Islet precursor cell (in vitro differentiated cells): Measurements from ENCODE around the gene GPX2.

ENCODE experiments used
- DNase-seq: peaks from one replicate; pipeline ENCODE4 v3.0.0-alpha.2; 2018

The GPX2 gene

DNA sequence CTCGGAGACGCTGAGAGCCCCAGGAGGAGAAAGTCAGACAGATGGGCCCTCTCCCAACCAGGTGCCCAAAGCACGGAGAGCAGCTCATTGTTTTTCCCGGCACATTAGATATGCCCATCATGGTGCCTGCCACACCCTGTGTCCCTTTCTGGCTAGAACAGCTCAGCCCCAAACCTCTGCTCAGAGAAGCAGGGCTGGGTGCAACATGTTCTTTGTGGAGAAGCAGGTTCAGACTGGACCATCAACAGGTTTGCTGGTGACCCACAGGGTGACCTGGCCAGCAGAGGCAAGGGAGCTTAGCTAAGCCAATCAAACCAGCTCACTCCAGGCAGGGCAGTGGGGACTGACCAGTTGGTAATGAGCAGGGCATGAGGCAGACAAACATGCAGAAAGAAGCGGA lies 16.2 kb upstream of the GPX2 start:
- DNase-seq: no peak

DNA sequence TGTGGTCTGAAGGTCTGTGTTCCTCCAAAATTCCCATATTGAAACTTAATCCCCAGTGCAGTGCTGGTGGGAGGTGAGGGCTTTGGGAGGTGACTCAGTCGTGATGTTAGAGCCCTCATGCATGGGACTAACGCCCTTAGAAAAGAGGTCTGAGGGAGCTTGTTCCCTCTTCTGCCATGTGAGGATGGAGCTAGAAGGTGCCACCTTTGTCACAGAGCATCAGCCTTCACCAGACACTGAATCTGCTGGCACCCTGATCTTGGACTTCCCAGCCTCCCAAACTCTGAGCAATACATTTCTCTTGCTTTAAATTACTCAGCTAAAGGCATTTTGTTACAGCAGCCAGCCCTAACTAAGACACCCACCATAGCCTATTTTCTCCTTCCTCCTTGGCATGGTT lies 15.7 kb upstream of the GPX2 start:
- DNase-seq: no peak

- no peak for DNase-seq
Observed at GRCh38 chr14:64956697-64957406, 14.3 kb upstream of the GPX2 start.

DNA sequence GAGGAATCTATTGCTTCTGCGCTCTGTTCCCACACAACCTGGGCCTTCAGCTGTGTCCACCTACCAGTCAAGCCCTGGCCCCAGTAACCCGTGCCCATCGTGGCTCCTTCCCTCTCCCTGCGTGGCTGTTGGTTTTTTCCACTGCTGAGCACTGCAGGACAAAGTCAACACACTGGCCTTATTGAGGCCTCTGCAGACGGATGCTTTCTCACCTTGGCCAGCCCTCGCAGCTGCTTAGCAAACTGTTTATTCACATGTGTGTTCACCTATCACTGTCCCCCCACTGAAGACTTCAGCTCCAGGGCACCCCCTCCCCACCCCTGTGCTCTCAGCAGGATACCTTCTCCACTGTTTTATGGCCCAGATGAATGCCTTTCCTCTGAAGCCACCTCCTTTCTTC lies 12.8 kb upstream of the GPX2 start:
- peak; percentile 50 for DNase-seq

DNA sequence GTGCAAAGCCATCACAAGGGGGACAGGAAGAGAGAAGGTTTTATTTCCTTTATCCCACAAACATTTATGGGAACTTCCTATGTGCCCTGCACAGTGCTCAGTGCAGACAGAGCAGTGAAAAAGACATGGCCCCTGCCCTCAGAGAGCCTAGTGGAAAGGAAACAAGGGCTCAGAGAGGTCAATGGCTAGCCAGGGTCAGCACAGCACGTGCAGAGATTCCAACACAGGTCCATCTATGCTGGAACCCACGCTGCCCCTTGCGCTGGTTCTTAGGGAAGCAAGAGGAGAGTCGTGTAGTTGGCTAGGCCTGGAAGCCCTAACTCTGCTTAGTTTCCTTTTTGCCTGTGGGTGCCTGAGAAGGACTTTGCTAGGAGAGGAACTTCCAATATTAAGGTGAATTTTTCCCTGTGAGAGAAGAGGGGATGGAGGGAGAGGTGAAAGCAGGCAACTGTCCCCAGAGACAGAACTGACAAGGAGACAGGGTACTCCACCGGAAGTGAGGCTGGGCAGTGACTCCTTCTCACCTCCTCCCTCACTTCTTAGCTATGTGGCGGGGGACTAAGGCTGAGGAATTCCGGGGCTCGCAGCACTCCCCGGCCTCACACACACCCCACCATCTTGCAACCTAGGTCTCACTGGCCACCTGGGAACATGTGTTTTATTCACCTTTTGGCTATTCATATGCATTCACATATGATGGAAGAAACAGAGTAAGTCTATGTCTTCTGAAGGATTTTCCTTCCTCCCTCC lies 12.1 kb upstream of the GPX2 start:
- DNase-seq: no peak

DNA sequence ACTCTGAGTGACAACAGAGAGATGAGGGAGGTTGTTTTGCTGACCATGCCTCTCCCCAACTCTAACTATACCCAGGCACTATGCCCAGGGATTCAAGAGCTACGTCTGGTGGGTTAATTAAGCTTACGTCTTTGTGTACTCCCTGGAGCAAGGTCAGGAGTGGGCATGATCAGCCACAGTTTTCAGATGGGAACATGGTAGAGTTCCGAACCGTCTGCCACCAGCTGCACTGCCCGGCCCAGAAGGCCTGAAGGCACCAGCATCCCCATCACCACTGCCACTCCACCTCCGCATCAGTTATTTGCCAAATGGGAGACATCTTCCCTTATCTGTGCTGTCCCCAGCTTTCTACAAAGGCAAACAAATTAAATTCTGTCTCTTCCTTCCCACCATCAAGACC lies 11.1 kb upstream of the GPX2 start:
- no peak for DNase-seq

DNA sequence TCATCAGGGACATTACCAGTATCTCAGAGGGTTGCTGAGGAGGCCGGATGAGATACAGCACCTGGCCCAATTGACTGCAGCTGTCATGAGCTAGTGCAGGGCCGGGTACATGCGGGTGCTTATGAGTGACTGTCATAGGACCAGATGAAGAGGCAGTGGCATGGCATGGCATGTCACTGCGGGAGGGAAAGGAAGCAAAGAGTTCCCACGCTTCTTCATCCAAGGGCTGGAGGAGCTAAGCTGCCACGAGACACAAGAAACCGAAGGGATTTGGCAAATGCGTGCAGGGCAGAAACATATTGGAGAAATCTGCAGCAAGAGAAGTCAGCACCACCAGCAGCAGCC lies 10.7 kb upstream of the GPX2 start:
- no peak for DNase-seq

DNA sequence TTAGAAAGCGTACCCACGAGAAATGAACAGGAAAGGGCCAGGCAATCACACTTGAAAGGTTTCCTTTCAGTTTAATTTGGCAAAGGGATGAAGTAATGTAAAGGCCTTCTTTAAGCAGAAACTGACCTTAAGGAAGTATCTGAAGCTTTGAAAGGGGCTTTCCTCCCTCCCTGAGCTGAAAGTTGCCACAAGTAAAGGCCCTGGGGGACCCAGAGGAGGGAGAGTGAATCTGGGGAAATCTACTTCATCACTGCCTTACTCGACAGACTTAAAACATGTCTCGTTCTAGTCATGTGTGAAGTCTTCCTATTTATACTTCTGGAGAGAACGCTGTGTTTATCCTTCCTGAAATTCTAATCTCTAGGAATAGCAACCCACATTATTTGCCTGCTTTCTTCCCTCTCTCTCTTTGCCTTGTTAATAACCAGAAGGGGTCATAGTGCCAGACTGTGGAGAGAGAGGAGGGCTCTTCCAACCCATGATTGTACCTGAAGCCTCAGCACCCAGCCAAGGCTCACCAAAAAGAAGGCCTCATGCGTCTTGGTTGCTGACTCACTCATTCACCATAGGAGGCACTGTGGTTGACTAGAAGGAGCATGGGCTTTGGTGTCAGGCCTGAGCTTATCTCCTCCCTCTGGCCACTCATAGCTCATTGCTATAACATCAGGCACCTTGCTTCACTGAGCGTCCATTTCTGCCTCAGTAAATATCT lies 10.2 kb upstream of the GPX2 start:
- peak; percentile 57 for DNase-seq

GRCh38 chr14:64951724-64952123 lies 9.2 kb upstream of the GPX2 start:
- no peak for DNase-seq

- no peak for DNase-seq
Observed at GRCh38 chr14:64951291-64951690, 8.7 kb upstream of the GPX2 start.

DNA sequence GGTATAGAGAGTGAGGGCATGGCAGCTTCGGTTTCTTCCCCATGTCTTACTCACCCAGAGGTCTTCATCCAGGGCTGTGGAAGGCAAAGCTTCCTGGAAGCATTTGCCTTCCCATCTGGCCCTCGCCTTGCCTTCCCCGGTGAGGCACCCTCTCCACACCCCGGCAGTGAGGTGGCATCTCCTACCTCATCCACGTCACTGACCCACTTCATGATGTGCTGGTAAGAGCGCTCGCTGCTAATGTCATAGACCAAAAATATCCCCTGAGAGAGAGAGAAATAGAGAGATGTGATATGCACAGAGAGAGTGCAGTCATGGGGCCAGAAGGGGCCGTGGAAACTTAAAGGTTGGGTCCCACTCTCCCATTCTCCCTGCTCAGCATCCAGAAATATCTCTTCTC lies 8.3 kb upstream of the GPX2 start:
- no peak for DNase-seq

- DNase-seq: peak; percentile 48
Observed at GRCh38 chr14:64948612-64949210, 6.2 kb upstream of the GPX2 start.

- peak; percentile 45 for DNase-seq
Observed at GRCh38 chr14:64947710-64948611, 5.4 kb upstream of the GPX2 start.

- DNase-seq: no peak
Observed at GRCh38 chr14:64946310-64947045, 3.9 kb upstream of the GPX2 start.

- DNase-seq: no peak
Observed at GRCh38 chr14:64945431-64946178, 3.1 kb upstream of the GPX2 start.

- no peak for DNase-seq
Observed at GRCh38 chr14:64944861-64945260, 2.3 kb upstream of the GPX2 start.

DNA sequence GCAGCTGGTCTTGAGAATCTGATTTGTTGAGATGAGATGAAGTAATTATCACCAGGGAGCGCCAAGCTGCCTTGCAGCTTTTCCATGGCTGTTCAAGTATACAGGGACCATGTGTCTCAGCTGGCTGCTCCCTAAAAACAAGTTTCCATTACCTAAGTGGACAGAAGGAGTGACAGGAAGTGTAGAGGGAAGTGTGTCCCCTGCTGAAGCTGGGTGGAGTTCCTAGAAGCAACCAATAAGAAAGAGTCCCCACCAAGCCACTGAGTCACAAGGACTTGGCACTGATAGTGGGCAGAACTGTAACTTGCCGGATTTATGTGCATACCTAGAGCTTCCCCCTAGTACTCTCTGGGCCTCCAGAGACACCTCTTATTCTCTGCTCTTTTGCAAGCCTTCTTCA lies 1.5 kb upstream of the GPX2 start:
- no peak for DNase-seq

DNA sequence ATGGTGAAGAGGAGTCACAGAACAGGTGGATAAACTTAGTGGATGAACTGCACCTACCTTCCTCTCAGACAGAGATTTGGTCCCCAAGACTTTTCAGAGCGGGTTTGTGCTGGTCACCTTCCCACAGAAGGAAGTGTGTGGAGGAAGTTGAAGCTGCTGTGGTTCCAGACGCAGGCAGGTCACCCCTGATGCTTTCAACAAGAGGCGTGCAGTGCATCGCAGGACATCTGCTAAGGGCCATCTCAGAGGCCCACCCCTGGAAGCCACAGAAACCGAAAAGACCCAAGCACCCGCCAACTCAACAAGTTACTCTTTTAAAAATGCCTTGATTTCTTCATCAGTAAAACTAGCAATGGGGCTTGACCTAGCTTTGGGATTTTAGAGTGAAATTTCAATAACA lies 1.0 kb upstream of the GPX2 start:
- no peak for DNase-seq

DNA sequence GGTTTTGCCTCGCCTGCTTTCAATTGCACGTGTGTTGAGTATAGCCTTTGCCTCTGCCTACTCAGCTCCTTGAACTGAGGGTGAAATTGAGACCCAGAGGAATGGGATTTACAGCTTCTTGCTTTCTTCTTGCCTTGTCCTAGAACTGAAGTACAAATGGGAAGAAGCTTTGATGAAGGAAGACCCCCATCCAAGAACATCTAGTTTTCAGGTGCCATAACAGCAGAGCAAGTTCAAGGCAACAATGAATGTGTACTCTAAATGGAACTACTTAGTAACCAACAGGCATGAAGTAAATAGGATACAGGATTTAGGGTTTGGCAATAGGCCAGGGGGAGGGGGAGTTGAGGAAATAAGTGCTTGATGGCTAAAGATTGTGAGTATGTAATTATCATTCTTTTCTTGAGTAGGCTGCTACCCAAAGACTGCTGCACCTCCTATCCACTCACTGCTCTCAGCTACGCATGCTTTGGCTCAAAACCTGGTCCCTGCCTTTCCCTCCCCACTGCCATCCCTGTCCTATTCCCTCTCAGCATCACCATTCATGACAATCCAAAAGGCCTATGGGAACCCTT lies 2.1 kb downstream of the GPX2 start:
- DNase-seq: no peak

GRCh38 chr14:64939817-64940190 lies 2.7 kb downstream of the GPX2 start:
- DNase-seq: no peak
